Stimulated activated naive B cell treated with anti-CD40 and anti-IgM and Interleukin-4, amounts not matched to agents 10 μg/mL and 1 μg/mL and 100 μg/mL, for 72 hours (primary cell): ENCODE results near the gene CNTNAP5.

ENCODE experiments used
- ATAC-seq, 2 donors: fragments of 150-1000 bp; cut with Tn5 transposase; replicated peaks; 2 replicates each; pipeline ENCODE4 v1.10.0; 2021; ENCODE audit warnings: moderate library complexity in 1 of 2
- DNase-seq: peaks from one replicate; pipeline ENCODE4 v3.0.0; 2021
- H3K27ac Mint-ChIP-seq: one replicate; pipeline ENCODE4 v1.8.0; 2022; ENCODE audit warnings: mild to moderate bottlenecking, mixed read lengths
- H3K27me3 Mint-ChIP-seq, 2 donors: one replicate each; pipeline ENCODE4 v1.8.0; 2022; ENCODE audit warnings: mixed read lengths in 2 of 2
- H3K36me3 Mint-ChIP-seq, 2 donors: one replicate each; pipeline ENCODE4 v1.8.0; 2022; ENCODE audit warnings: mixed read lengths in 2 of 2, mild to moderate bottlenecking in 1 of 2
- H3K4me1 Mint-ChIP-seq, 2 donors: one replicate each; pipeline ENCODE4 v1.8.0; 2022; ENCODE audit warnings: mixed read lengths in 2 of 2, mild to moderate bottlenecking in 1 of 2
- H3K4me3 Mint-ChIP-seq, 2 donors: one replicate each; pipeline ENCODE4 v1.8.0; 2022; ENCODE audit warnings: mild to moderate bottlenecking in 2 of 2, mixed read lengths in 2 of 2, moderate library complexity in 1 of 2
- H3K9me3 Mint-ChIP-seq, 2 donors: one replicate each; pipeline ENCODE4 v1.8.0; 2022; ENCODE audit warnings: mixed read lengths in 2 of 2, mild to moderate bottlenecking in 1 of 2

CNTNAP5 gene

DNA sequence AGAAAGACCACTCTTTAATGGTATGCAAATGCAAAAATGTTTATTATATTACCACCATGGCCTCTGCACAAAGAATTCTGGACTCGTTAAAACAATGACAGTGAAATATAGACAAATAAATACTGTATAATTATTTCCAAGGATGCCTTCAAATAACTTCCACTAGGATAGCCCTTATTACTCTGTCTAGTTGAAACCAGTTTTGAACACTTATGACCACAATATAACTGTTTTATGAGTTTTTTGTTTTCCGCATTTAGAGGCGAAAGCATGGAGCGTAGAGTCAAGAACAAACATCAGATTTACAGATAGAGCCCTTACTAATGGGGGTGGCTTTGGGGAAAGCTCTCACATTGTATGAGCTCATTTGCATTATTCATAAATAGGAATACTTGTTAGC lies 559.5 kb downstream of the CNTNAP5 start:
- Mint-ChIP-seq H3K4me1 (no peaks in the 10 kb centered on the region), H3K27ac (no peak overlapping the region), H3K4me3 (no peak overlapping the region), H3K9me3 (no peaks in the 10 kb centered on the region), H3K27me3 (no peaks in the 10 kb centered on the region), H3K36me3 (no peaks in the 10 kb centered on the region)
- DNase-seq (no peak), ATAC-seq (no peak)

DNA sequence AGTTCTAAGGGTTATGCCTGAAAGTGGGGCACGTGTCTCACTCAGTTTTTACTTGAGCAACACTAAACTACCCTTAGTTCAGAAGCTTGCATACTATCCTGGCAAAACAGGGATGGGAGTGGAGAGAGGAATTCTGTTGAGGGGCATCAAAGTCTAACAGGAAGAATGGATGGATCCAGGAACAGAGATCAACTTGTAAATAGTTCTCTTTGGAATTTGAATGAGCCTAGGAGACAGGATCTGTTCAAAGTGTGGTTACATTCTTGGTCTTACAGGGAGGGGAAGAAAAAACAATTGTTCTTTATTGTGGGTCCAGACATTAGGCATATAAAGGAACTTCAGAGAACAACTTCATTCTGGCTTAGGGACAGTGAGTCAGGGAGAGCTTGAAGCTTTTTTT lies 560.2 kb downstream of the CNTNAP5 start:
- ATAC-seq (no peak), DNase-seq (no peak)
- H3K9me3 Mint-ChIP-seq = peaks cover 0 to 1% of the 10 kb centered on the region in 2 donors
- no peaks in the 10 kb centered on the region for H3K36me3 Mint-ChIP-seq
- H3K27me3 Mint-ChIP-seq = no peaks in the 10 kb centered on the region
- H3K4me3 Mint-ChIP-seq = no peak overlapping the region
- H3K27ac Mint-ChIP-seq = no peak overlapping the region
- no peaks in the 10 kb centered on the region for H3K4me1 Mint-ChIP-seq

DNA sequence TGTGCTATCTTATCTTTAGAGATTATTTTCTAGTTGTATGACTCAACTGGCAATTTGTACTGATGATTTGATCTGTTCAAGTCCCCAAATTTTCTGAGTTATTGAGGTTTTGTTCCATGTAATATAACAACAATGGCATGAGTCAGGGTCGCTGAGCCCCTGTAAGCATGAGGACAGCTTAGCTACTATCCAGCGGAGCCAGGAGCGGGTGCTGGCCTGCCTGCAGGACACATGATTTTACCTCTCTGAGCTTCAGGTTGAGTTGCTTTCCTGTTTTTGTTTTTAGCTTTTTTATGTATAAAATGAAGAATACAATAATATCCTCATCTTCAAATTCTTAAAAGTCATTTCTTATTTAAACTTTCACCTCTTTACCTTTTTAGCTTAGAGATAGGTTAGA lies 561.1 kb downstream of the CNTNAP5 start:
- Mint-ChIP-seq H3K36me3 (no peaks in the 10 kb centered on the region), H3K27me3 (no peaks in the 10 kb centered on the region), H3K9me3 (peaks cover 0 to 1% of the 10 kb centered on the region in 2 donors)

DNA sequence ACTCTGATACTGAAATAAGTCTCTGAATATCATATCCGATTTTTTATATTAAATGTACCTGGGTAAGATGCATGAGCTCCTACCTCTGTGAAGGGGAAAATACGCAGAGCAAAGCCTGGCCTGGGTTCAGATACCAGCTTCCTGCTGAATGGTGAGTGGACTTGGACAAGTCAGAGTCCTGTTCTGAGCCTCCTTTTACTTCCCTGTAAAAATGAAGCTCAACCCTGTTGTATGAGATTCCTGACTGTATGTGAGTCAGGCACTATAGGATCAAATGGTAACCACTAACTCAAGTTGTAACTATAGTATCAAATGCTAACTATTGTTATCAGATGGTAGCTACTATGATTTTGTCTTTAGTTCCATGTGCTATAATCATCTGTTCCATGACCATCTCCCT lies 561.7 kb downstream of the CNTNAP5 start:
- no peak for DNase-seq
- ATAC-seq = no peak
- no peaks in the 10 kb centered on the region for H3K36me3 Mint-ChIP-seq
- no peaks in the 10 kb centered on the region for H3K4me1 Mint-ChIP-seq
- no peak overlapping the region for H3K27ac Mint-ChIP-seq
- no peaks in the 10 kb centered on the region for H3K27me3 Mint-ChIP-seq
- H3K9me3 Mint-ChIP-seq = peaks cover 0 to 1% of the 10 kb centered on the region in 2 donors
- no peak overlapping the region for H3K4me3 Mint-ChIP-seq

More for the DNA sequence above, 561.1 kb downstream of the CNTNAP5 start:
- no peak for DNase-seq
- Mint-ChIP-seq H3K27ac (no peak overlapping the region), H3K4me1 (no peaks in the 10 kb centered on the region), H3K4me3 (no peak overlapping the region)
- ATAC-seq = no peak

DNA sequence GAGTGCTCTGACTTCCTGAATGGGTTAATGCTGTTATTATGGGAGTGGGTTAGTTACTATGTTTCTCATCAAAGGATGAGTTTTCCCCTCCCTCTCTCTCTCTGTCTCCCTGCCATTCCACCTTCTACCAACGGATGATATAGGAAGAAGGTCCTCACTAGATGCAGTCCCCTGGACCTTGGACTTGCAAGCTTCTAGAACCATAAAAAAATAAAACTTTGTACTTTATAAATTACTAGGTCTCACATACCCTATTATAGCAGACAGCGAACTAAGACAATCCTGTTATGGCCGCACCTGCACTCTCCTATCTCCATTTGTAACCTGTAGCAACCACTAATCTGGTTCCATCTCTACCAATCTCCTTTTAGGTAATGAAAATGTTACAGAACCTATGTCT lies 564.9 kb downstream of the CNTNAP5 start:
- Mint-ChIP-seq H3K27ac (no peak overlapping the region), H3K36me3 (no peaks in the 10 kb centered on the region), H3K4me3 (no peak overlapping the region), H3K27me3 (no peaks in the 10 kb centered on the region), H3K4me1 (no peaks in the 10 kb centered on the region), H3K9me3 (peaks cover 0 to 1% of the 10 kb centered on the region in 2 donors)
- ATAC-seq = no peak
- no peak for DNase-seq

DNA sequence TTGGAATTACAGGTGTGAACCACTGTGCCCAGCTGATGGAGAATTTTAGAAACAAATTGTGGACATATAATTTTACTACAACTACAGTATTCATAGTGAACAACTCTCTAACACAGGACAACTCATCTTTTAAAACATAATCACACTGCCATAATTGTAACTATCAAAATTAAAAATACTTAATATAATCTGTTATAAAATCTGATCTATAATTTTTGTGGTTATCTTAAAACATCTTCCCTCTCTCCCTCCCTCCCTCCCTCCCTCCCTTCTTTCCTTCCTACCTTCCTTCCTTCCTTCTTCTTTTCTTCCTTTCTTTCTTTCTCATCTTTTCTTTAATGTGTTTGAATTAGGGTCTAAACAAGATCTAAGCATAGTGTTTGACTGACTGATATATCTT lies 577.7 kb downstream of the CNTNAP5 start:
- H3K4me3 Mint-ChIP-seq = no peak overlapping the region
- no peaks in the 10 kb centered on the region for H3K4me1 Mint-ChIP-seq
- no peaks in the 10 kb centered on the region for H3K27me3 Mint-ChIP-seq
- no peak overlapping the region for H3K27ac Mint-ChIP-seq
- peaks cover 4 to 5% of the 10 kb centered on the region in 2 donors for H3K9me3 Mint-ChIP-seq
- H3K36me3 Mint-ChIP-seq = no peaks in the 10 kb centered on the region
- ATAC-seq (no peak), DNase-seq (no peak)

DNA sequence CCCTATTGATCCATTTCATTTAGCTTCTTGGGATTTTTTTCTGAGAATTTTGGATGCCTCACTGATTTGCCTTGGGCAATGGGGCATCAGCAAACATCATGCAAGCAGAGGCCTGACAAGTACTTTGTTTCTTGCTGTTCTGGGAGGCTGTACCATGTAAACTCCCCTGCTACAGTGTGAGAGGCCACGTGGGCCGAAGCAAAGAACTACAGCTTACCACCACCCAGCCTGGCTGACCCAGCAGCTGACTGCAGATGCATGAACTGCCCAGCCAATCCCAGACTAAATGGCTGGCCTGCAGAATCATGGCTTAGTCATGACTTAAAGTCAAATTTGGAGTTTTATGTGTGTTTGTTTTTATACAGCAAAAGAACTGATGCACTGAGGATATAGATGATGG lies 579.9 kb downstream of the CNTNAP5 start:
- DNase-seq (no peak), ATAC-seq (no peak)
- Mint-ChIP-seq H3K4me3 (no peak overlapping the region), H3K27ac (no peak overlapping the region), H3K27me3 (no peaks in the 10 kb centered on the region), H3K9me3 (peaks cover 3 to 4% of the 10 kb centered on the region in 2 donors), H3K4me1 (no peaks in the 10 kb centered on the region), H3K36me3 (no peaks in the 10 kb centered on the region)

DNA sequence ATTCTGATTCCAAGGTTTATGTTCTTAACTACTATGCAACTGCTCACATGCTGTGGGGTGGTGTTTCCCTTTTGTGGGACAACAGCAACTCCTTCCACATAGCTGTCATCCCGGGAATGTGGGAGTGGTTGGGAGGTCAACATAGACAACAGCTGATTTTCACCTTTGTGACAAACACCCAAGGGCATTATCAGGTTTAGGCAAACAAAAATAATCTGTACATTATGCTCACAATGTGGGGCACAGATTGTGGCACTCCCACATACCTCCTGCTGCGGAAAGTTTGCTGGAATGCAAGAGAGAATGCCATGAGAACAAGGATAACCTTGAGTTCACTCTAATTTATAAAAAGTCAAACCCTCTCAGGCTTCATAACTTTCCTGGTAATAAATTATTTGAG lies 582.6 kb downstream of the CNTNAP5 start:
- H3K27ac Mint-ChIP-seq = no peak overlapping the region
- H3K9me3 Mint-ChIP-seq = no peaks in the 10 kb centered on the region
- no peaks in the 10 kb centered on the region for H3K4me1 Mint-ChIP-seq

DNA sequence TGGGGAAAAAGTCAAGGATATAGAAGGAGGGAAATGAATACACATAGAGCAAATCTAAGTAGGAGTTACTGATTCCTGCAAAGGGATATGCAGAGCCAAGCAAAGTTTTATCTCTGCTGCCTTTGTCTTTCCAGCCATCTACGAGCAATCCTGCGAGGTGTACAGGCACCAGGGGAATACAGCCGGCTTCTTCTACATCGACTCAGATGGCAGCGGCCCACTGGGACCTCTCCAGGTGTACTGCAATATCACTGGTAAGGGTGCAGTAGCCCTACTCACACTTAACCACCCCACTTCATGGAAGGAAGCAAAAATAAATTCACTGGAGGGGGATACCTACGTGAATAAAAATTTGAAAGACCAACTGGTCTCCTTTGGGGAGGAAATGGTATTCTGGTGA lies 584.6 kb downstream of the CNTNAP5 start:
- no peak overlapping the region for H3K4me3 Mint-ChIP-seq
- H3K36me3 Mint-ChIP-seq = no peaks in the 10 kb centered on the region
- H3K27ac Mint-ChIP-seq = no peak overlapping the region
- no peaks in the 10 kb centered on the region for H3K9me3 Mint-ChIP-seq
- no peak for DNase-seq
- no peak for ATAC-seq
- no peaks in the 10 kb centered on the region for H3K4me1 Mint-ChIP-seq
- no peaks in the 10 kb centered on the region for H3K27me3 Mint-ChIP-seq

More for the DNA sequence above, 582.6 kb downstream of the CNTNAP5 start:
- H3K36me3 Mint-ChIP-seq = no peaks in the 10 kb centered on the region
- DNase-seq (no peak), ATAC-seq (no peak)
- no peak overlapping the region for H3K4me3 Mint-ChIP-seq
- H3K27me3 Mint-ChIP-seq = no peaks in the 10 kb centered on the region

DNA sequence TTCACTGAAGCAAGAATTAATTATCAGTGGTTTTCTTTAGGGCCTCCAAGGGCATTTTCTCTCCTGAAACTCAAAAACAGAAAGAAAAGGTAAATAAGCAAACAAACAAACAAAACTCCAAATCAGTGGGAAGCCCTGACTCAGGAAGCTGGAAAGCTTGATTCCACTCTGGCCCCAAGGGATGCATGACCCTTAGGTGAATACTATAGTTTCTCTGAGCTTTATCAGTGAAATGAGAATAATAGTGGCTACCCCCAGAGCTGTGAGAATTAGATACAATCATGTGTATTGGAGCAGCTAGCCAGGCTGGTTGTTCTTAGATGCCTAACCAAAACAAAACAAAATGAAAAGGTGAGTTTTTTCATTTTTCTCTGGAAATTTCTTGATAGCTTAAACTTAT lies 585.1 kb downstream of the CNTNAP5 start:
- DNase-seq (no peak), ATAC-seq (no peak)
- Mint-ChIP-seq H3K9me3 (no peaks in the 10 kb centered on the region), H3K4me1 (no peaks in the 10 kb centered on the region), H3K4me3 (no peak overlapping the region), H3K36me3 (no peaks in the 10 kb centered on the region), H3K27me3 (no peaks in the 10 kb centered on the region), H3K27ac (no peak overlapping the region)

DNA sequence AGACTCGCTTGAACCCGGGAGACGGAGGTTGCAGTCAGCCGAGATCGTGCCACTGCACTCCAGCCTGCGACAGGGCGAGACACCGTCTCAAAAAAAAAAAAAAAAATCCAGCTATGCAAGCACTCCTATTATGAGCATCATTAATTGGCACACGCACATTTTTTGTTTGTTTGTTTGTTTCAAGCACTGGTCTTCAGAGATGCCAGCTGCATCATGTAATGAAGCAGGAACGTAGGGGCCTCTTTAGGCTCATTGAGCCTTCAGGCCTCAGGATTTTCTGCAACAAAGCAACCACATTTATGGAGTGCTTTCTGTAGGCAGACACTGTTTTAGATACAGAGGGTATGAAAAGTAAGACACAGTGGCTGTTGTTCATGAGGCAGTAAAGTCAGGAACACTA lies 585.8 kb downstream of the CNTNAP5 start:
- no peaks in the 10 kb centered on the region for H3K27me3 Mint-ChIP-seq
- no peaks in the 10 kb centered on the region for H3K36me3 Mint-ChIP-seq
- H3K27ac Mint-ChIP-seq = no peak overlapping the region
- no peak for DNase-seq
- H3K9me3 Mint-ChIP-seq = no peaks in the 10 kb centered on the region
- no peak overlapping the region for H3K4me3 Mint-ChIP-seq
- no peaks in the 10 kb centered on the region for H3K4me1 Mint-ChIP-seq
- no peak for ATAC-seq

DNA sequence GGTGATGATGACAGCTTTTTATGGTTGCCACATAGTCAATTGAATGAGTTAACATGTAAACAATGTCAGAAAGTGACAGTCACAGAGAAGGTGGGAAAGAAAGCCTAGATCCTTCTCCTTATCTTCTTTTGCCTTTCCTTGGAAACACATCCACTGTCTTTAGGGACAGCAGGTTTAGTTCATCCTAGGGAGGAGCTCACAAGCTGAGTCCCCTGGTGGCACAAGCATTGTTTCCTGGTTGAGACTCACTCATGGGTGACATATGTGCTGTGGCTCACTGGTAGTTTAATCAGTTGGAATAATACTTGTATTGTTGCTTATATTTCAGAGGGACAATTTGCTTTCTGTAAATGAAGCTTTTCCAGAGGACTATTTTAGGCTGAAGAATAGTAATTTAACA lies 598.5 kb downstream of the CNTNAP5 start:
- H3K27ac Mint-ChIP-seq = no peak overlapping the region
- ATAC-seq (no peak), DNase-seq (no peak)
- no peaks in the 10 kb centered on the region for H3K27me3 Mint-ChIP-seq
- no peak overlapping the region for H3K4me3 Mint-ChIP-seq
- H3K9me3 Mint-ChIP-seq = no peaks in the 10 kb centered on the region
- no peaks in the 10 kb centered on the region for H3K36me3 Mint-ChIP-seq
- no peaks in the 10 kb centered on the region for H3K4me1 Mint-ChIP-seq

DNA sequence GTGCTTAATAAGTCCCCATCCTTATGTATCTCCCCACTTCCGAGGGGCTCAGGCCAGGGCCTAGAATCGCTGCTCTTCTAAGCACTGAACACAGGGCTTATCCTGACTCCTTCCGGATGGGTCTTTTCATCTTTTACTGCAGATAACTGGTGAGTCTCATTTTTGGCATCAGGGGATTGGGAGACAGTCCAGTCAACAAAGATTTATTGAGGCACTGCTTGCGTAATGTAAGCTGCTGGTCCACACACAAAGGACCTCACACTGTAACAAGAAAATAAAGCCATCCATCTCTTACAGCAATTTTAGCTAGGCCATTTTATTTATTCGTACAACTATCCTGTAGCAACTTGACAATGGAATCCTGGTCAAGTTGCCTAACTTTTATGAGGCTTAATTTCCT lies 600.5 kb downstream of the CNTNAP5 start:
- Mint-ChIP-seq H3K4me1 (no peaks in the 10 kb centered on the region), H3K36me3 (no peaks in the 10 kb centered on the region), H3K4me3 (no peak overlapping the region), H3K9me3 (peaks cover 1 to 6% of the 10 kb centered on the region in 2 donors), H3K27me3 (no peaks in the 10 kb centered on the region), H3K27ac (no peak overlapping the region)
- ATAC-seq = no peak
- DNase-seq = no peak

DNA sequence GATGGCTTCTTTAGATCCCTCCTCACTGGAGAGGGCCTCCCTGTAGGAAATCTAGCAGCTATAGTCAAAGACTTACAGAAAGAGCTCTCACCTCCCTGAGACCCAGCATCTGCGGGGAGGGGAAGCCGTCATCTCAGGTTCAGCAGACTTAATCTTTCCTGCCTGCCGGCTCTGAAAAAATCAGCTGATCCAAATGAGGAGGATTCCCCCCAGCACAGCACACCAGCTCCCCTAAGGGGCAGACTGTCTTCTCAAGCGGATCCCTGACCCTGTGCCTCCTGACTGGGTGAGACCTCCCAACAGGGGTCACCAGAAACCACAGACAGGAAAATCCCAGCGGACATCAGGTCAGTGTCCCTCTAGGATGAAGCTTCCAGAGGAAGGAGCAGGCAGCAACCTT lies 601.9 kb downstream of the CNTNAP5 start:
- ATAC-seq (no peak), DNase-seq (no peak)
- Mint-ChIP-seq H3K9me3 (peaks cover 3 to 11% of the 10 kb centered on the region in 2 donors), H3K27ac (no peak overlapping the region), H3K36me3 (no peaks in the 10 kb centered on the region), H3K4me1 (no peaks in the 10 kb centered on the region), H3K27me3 (no peaks in the 10 kb centered on the region), H3K4me3 (no peak overlapping the region)

DNA sequence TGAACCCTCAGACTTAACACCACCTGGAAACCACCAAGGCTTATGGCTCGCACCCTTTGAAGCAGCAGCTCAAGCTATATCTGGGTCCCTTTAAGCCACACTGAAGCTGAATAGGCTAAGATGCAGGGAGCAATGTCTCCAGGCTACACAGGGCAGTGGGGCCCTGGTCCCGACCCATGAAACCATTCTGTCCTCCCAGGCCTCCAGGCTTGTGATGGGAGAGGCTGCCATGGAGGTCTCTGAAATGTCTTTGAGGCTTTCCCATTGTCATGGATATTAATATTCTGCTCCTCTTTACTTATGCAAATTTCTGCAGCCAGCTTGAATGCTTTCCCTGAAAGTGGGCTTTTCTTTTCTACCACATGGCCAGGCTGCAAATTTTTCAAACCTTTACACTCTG lies 608.7 kb downstream of the CNTNAP5 start:
- H3K27ac Mint-ChIP-seq = no peak overlapping the region
- H3K4me1 Mint-ChIP-seq = no peaks in the 10 kb centered on the region
- H3K36me3 Mint-ChIP-seq = no peaks in the 10 kb centered on the region
- no peak overlapping the region for H3K4me3 Mint-ChIP-seq
- peaks cover 3 to 18% of the 10 kb centered on the region in 2 donors for H3K9me3 Mint-ChIP-seq
- DNase-seq = no peak
- no peaks in the 10 kb centered on the region for H3K27me3 Mint-ChIP-seq
- ATAC-seq = no peak

DNA sequence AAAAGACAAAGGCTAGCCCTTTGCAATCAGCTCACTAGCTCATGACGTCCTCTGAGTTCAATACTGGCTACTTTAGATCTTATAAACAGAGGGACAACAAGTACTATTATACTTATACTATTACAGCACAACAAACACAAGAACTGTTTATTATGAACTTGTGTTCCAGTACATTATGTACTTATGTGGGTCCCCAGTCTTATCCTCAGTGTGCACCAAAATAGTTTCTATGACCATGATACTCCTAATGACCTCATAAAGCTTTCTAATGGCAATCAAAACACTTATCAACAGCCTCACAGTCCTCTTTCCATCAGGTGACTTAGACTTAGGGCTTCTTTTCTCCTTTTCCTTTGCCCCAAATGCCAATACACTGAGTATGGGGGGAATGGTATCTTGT lies 614.4 kb downstream of the CNTNAP5 start:
- Mint-ChIP-seq H3K36me3 (no peaks in the 10 kb centered on the region), H3K27me3 (no peaks in the 10 kb centered on the region), H3K4me3 (no peak overlapping the region), H3K27ac (no peak overlapping the region), H3K4me1 (no peaks in the 10 kb centered on the region), H3K9me3 (peaks cover 0 to 3% of the 10 kb centered on the region in 2 donors)
- ATAC-seq = no peak
- DNase-seq = no peak
